HepG2 (cell line): ENCODE measurements around the gene ROCK1. TPM values are rescaled to one million over a fixed set of nuclear protein-coding genes. Genes with fewer than 3 reads are reported as not detected.

Experiments used
- ATAC-seq: fragments of 200-7000 bp; cut with Tn5 transposase; 3 replicates; pipeline ENCODE4 v1.9.1; 2020; ENCODE audit warnings: mild to moderate bottlenecking, moderate library complexity
- BruUV-seq: library from RNA; stranded (reverse); fragments of 400-500 nt; replicated peaks from 2 replicates; lab custom pipeline; 2021; lab: Mats Ljungman, UMichigan
- CTCF ChIA-PET: fragments of 300-600 bp; formaldehyde crosslinking; extraction: SDS; loops from one replicate; lab custom pipeline; 2021; ENCODE audit warnings: low total read pairs, inconsistent platforms, low intra/inter-chr PET ratio; lab: Yijun Ruan, JAX
- POLR2A ChIA-PET: fragments of 350-600 bp; sonication (Branson Sonifier 250); formaldehyde crosslinking; loops from one replicate; lab custom pipeline; 2020; ENCODE audit warnings: antibody characterized with exemption, inconsistent platforms; lab: Yijun Ruan, JAX
- DNase-seq: peaks from one replicate; pipeline ENCODE4 v3.0.0-alpha.2; 2015; ENCODE audit warnings: low spot score
- FAIRE-seq: peaks from 3 replicates; lab custom pipeline; 2011; peaks lifted over from hg19 to GRCh38; lab: Jason Lieb, UNC
- H2AFZ ChIP-seq: one replicate; pipeline ENCODE4 v1.6.1; 2011; ENCODE audit warnings: low read length, inconsistent platforms
- H3K27ac ChIP-seq: fragments of 300-600 bp; 3 replicates; pipeline ENCODE4 v1.8.0; 2011; ENCODE audit warnings: mixed run types, mild to moderate bottlenecking, mixed read lengths, low read length, inconsistent platforms; ENCODE audit not compliant: insufficient read depth; ENCODE audit errors: extremely low read length
- H3K27me3 ChIP-seq, 2 experiments: fragments of 200-600 bp in 1 of 2; 2 replicates in 1 of 2; 3 replicates in 1 of 2; pipeline versions ENCODE4 v1.6.0 to v1.8.0; 2011; ENCODE audit warnings: low read length in 2 of 2, mild to moderate bottlenecking in 2 of 2, moderate library complexity in 2 of 2, inconsistent platforms in 1 of 2; ENCODE audit not compliant: insufficient read depth in 2 of 2, control insufficient read depth in 1 of 2
- H3K36me3 ChIP-seq, 2 experiments: fragments of 200-600 bp in 1 of 2; replicated peaks in 1 of 2; 2 replicates in 1 of 2; 3 replicates in 1 of 2; pipeline versions ENCODE4 v1.5.1 to v1.8.0; 2011; ENCODE audit warnings: low read length in 2 of 2, inconsistent platforms in 1 of 2; ENCODE audit not compliant: insufficient read depth in 2 of 2, control insufficient read depth in 1 of 2
- H3K4me1 ChIP-seq: 2 replicates; pipeline ENCODE4 v1.5.1; 2012; ENCODE audit warnings: low read length, inconsistent platforms; ENCODE audit not compliant: insufficient read depth
- H3K4me2 ChIP-seq: 2 replicates; pipeline ENCODE4 v1.6.0; 2011; ENCODE audit warnings: low read depth, low read length, inconsistent platforms
- H3K4me3 ChIP-seq, 3 experiments: fragments of 200-600 bp in 1 of 3; sonication (generic), shearing (Covaris generic) in 1 of 3; replicated peaks in 1 of 3; 2 replicates each; pipeline ENCODE4 v1.5.1; 2011 to 2016; ENCODE audit warnings: low read length in 3 of 3, inconsistent platforms in 2 of 3, low read depth in 2 of 3, mild to moderate bottlenecking in 2 of 3, control low read depth in 1 of 3, mixed read lengths in 1 of 3; ENCODE audit not compliant: insufficient read depth in 1 of 3
- H3K79me2 ChIP-seq: one replicate; pipeline ENCODE4 v1.6.1; 2011; ENCODE audit warnings: low read length, inconsistent platforms; ENCODE audit not compliant: insufficient read depth
- H3K9ac ChIP-seq: 2 replicates; pipeline ENCODE4 v1.6.0; 2011; ENCODE audit warnings: mild to moderate bottlenecking, low read depth, low read length, inconsistent platforms; ENCODE audit not compliant: insufficient read depth
- H3K9me3 ChIP-seq: 2 replicates; pipeline ENCODE4 v1.5.1; 2012; ENCODE audit warnings: mild to moderate bottlenecking, low read length
- H4K20me1 ChIP-seq: 2 replicates; pipeline ENCODE4 v1.6.0; 2011; ENCODE audit warnings: inconsistent platforms, mild to moderate bottlenecking, low read length, moderate library complexity; ENCODE audit not compliant: insufficient read depth
- BORCS8-MEF2B ChIP-seq: sonication (generic); formaldehyde crosslinking; IDR thresholded peaks from 2 replicates; pipeline ENCODE4 v1.8.0; 2022; ENCODE audit warnings: mild to moderate bottlenecking, missing genetic modification reagents
- KAT8 ChIP-seq: IDR thresholded peaks from 2 replicates; pipeline ENCODE4 v1.6.1; 2016; ENCODE audit warnings: missing genetic modification reagents, missing compliant biosample characterization
- KDM4B ChIP-seq: sonication (generic); formaldehyde crosslinking; IDR thresholded peaks from 2 replicates; pipeline ENCODE4 v1.4.0; 2020; ENCODE audit warnings: missing genetic modification reagents
- MTA3 ChIP-seq: sonication (generic); formaldehyde crosslinking; IDR thresholded peaks from 2 replicates; pipeline ENCODE4 v1.4.0; 2020; ENCODE audit warnings: missing genetic modification reagents
- PAF1 ChIP-seq: IDR thresholded peaks from 2 replicates; pipeline ENCODE4 v1.6.1; 2016; ENCODE audit warnings: missing genetic modification reagents, missing compliant biosample characterization
- PBX3 ChIP-seq: sonication (generic); formaldehyde crosslinking; IDR thresholded peaks from 2 replicates; pipeline ENCODE4 v1.8.1; 2023; ENCODE audit warnings: missing genetic modification reagents, inconsistent platforms, borderline replicate concordance
- PRPF4 ChIP-seq: fragments of 200-400 bp; formaldehyde crosslinking; IDR thresholded peaks from 2 replicates; pipeline ENCODE4 v1.6.1; 2016; ENCODE audit warnings: low read length, low read depth; ENCODE audit not compliant: poor library complexity, severe bottlenecking
- RXRA ChIP-seq: sonication (generic); formaldehyde crosslinking; IDR thresholded peaks from 2 replicates; pipeline ENCODE4 v1.5.1; 2020; ENCODE audit warnings: missing genetic modification reagents
- ZNF121 ChIP-seq: sonication (generic); formaldehyde crosslinking; IDR thresholded peaks from 2 replicates; pipeline ENCODE4 v1.5.0; 2020; ENCODE audit warnings: mild to moderate bottlenecking, missing genetic modification reagents
- ZNF431 ChIP-seq: sonication (generic); formaldehyde crosslinking; IDR thresholded peaks from 2 replicates; pipeline ENCODE4 v1.9.0; 2022; ENCODE audit warnings: missing genetic modification reagents, low read depth, mild to moderate bottlenecking, borderline replicate concordance
- ZNF460 ChIP-seq: sonication (generic); formaldehyde crosslinking; IDR thresholded peaks from 2 replicates; pipeline ENCODE4 v1.5.1; 2020; ENCODE audit warnings: missing genetic modification reagents, mild to moderate bottlenecking, borderline replicate concordance
- ZNF567 ChIP-seq: sonication (generic); formaldehyde crosslinking; IDR thresholded peaks from 2 replicates; pipeline ENCODE4 v1.8.1; 2023; ENCODE audit warnings: mild to moderate bottlenecking, missing genetic modification reagents, borderline replicate concordance
- ZZZ3 ChIP-seq: sonication (generic); formaldehyde crosslinking; IDR thresholded peaks from 2 replicates; pipeline ENCODE4 v1.4.0; 2020; ENCODE audit warnings: missing genetic modification reagents, mild to moderate bottlenecking, borderline replicate concordance
- WGBS: methylation state at CpG from one replicate; pipeline ENCODE4 v1.1.6; 2017; ENCODE audit warnings: low lambda C conversion rate; 5-methylcytosine and 5-hydroxymethylcytosine counted together
- in situ Hi-C: cut with HindIII; loops from 2 replicates; pipeline ENCODE4 v1.10.0; 2017; ENCODE audit warnings: low pct_unique_long_range_greater_than_20kb; ENCODE audit not compliant: extremely low pct_ligation_motif_present
- intact Hi-C: fragments of 100-400 bp; cut with micrococcal nuclease; formaldehyde crosslinking; loops from one replicate; pipeline ENCODE4 v1.10.0; 2022; ENCODE audit not compliant: unreplicated experiment
- polyA plus RNA-seq, 8 experiments: library from polyadenylated mRNA; depleted of rRNA in 3 of 8; stranded (reverse) in 7 of 8; unstranded in 1 of 8; fragments of >200 nt; fragmentation: Illumina TruSeq in 4 of 8; extraction: Trizol in 4 of 8; gene quantifications; 2 replicates each; pipeline versions ENCODE4 v1.2.1 to v1.2.3, GENCODE V29; 2011 to 2016; ENCODE audit warnings: low read depth in 4 of 8, missing spikeins in 1 of 8, mixed read lengths in 1 of 8; ENCODE audit not compliant: insufficient read depth in 1 of 8
- total RNA-seq, 5 experiments: library from RNA; depleted of rRNA; stranded (reverse); fragments of >200 nt; fragmentation: Illumina TruSeq; extraction: Trizol; gene quantifications; 2 replicates each; pipeline ENCODE4 v1.2.3, GENCODE V29; 2016; ENCODE audit warnings: low read depth in 1 of 5
- TF ChIP-seq, protein P1 (sequence below): IDR thresholded peaks from 2 replicates; pipeline ENCODE4 v1.6.1; 2016; ENCODE audit warnings: missing compliant biosample characterization, missing genetic modification reagents, borderline replicate concordance
- TF ChIP-seq, protein P2 (sequence below): sonication (generic); formaldehyde crosslinking; IDR thresholded peaks from 2 replicates; pipeline ENCODE4 v1.8.1; 2022; ENCODE audit warnings: mild to moderate bottlenecking, missing genetic modification reagents

Gene ROCK1
- total and polyA plus RNA-seq, 2 of the 13 experiments (the other 11 are each of a cell fraction or from before 2014, with no cell fraction given), result 10.5 to 27.2 TPM

DNA sequence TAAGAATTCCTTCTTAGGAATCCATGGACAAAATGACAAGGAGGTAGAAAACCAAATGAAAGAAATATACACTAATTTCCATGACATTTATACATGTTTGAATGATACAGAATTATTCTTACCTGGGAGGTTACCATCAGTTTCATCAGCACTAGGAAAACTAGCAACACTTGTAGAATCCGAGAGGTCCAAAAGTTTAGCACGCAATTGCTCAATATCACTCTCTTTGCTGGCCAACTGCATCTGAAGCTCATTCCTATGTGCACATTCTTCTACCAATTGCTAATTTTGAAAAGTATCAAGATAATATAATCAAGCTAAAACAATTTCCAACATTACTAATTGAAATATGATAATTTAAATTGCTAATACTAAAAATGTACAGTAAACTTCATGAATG is 144.8 kb downstream of the ROCK1 start:
- ChIA-PET POLR2A (no interaction called here), CTCF (no interaction called here)
- Histone ChIP-seq H3K27me3 (no peaks in the 10 kb centered on the region), H3K27ac (no peak overlapping the region), H3K9ac (no peak overlapping the region), H3K4me3 (no peak overlapping the region), H3K4me2 (no peak overlapping the region), H3K79me2 (no peaks in the 10 kb centered on the region), H3K36me3 (peaks cover 1 to 45% of the 10 kb centered on the region in 2 experiments; a peak in 2 of 5 replicates), H4K20me1 (no peaks in the 10 kb centered on the region), H3K9me3 (no peaks in the 10 kb centered on the region), H2AFZ (no peak overlapping the region), H3K4me1 (no peaks in the 10 kb centered on the region)
- DNase-seq (no peak), FAIRE-seq (no peak), ATAC-seq (no peak)
- intact Hi-C loops (no loop called here), in situ Hi-C loops (no loop called here)
- no peak for TF ChIP-seq PAF1 (CRISPR knock-in tag)
- no peak for TF ChIP-seq RXRA (CRISPR knock-in tag)
- TF ChIP-seq KAT8 (CRISPR knock-in tag), result no peak
- no peak for TF ChIP-seq PRPF4
- no peak for TF ChIP-seq KDM4B (CRISPR knock-in tag)
- TF ChIP-seq, protein P1, sequence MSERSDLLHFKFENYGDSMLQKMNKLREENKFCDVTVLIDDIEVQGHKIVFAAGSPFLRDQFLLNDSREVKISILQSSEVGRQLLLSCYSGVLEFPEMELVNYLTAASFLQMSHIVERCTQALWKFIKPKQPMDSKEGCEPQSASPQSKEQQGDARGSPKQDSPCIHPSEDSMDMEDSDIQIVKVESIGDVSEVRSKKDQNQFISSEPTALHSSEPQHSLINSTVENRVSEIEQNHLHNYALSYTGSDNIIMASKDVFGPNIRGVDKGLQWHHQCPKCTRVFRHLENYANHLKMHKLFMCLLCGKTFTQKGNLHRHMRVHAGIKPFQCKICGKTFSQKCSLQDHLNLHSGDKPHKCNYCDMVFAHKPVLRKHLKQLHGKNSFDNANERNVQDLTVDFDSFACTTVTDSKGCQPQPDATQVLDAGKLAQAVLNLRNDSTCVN (CRISPR knock-in tag), result no peak
- TF ChIP-seq ZNF460 (CRISPR knock-in tag), result no peak
- no peak for TF ChIP-seq ZZZ3 (CRISPR knock-in tag)
- TF ChIP-seq ZNF431 (CRISPR knock-in tag), result no peak
- TF ChIP-seq MTA3 (CRISPR knock-in tag), result no peak
- TF ChIP-seq ZNF121, result no peak
- no peak for TF ChIP-seq BORCS8-MEF2B
- TF ChIP-seq PBX3 (CRISPR knock-in tag), result no peak
- TF ChIP-seq, protein P2, sequence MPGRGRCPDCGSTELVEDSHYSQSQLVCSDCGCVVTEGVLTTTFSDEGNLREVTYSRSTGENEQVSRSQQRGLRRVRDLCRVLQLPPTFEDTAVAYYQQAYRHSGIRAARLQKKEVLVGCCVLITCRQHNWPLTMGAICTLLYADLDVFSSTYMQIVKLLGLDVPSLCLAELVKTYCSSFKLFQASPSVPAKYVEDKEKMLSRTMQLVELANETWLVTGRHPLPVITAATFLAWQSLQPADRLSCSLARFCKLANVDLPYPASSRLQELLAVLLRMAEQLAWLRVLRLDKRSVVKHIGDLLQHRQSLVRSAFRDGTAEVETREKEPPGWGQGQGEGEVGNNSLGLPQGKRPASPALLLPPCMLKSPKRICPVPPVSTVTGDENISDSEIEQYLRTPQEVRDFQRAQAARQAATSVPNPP, result no peak
- TF ChIP-seq ZNF567, result no peak
- WGBS, result 97% methylated on average over 2 of the region's 2 CpGs
- no TSS peak for BruUV-seq
